GM12878 (cell line): ENCODE data around the gene HMX2. TPM values are rescaled to one million over a fixed set of nuclear protein-coding genes. Genes with fewer than 3 reads are reported as not detected.

ENCODE experiments used
- ATAC-seq: fragments of 200-7000 bp; cut with Tn5 transposase; 3 replicates; pipeline ENCODE4 v1.9.1; 2020; ENCODE audit warnings: mild to moderate bottlenecking, moderate library complexity
- BruUV-seq: library from RNA; stranded (reverse); fragments of 400-500 nt; replicated peaks from 2 replicates; lab custom pipeline; 2021; lab: Mats Ljungman, UMichigan
- CTCF ChIA-PET: fragments of 300-600 bp; sonication (Branson Sonifier 250); formaldehyde crosslinking; extraction: SDS; loops from one replicate; lab custom pipeline; 2021; ENCODE audit warnings: inconsistent platforms; lab: Yijun Ruan, JAX
- POLR2A ChIA-PET: fragments of 350-600 bp; formaldehyde crosslinking; extraction: SDS; loops from one replicate; lab custom pipeline; 2021; ENCODE audit warnings: inconsistent platforms; lab: Charles Lee
- RAD21 ChIA-PET: fragments of 300-600 bp; sonication (Branson Sonifier 250); formaldehyde crosslinking; loops from one replicate; lab custom pipeline; 2023; ENCODE audit warnings: antibody characterized with exemption; ENCODE audit not compliant: unreplicated experiment; lab: Charles Lee
- SMC1A ChIA-PET: fragments of 300-600 bp; sonication (Branson Sonifier 250); formaldehyde crosslinking; loops from one replicate; lab custom pipeline; 2023; ENCODE audit not compliant: unreplicated experiment, uncharacterized antibody; lab: Charles Lee
- DNase-seq: peaks from one replicate; pipeline ENCODE4 v3.0.0-alpha.2; 2011; ENCODE audit warnings: low read depth, low spot score
- FAIRE-seq: peaks from 3 replicates; lab custom pipeline; 2011; peaks lifted over from hg19 to GRCh38; lab: Jason Lieb, UNC
- H2AFZ ChIP-seq: 2 replicates; pipeline ENCODE4 v1.6.0; 2011; ENCODE audit warnings: low read depth, low read length, control low read depth; ENCODE audit not compliant: control insufficient read depth
- H3K27ac ChIP-seq: 2 replicates; pipeline ENCODE4 v1.5.1; 2011; ENCODE audit warnings: control low read depth; ENCODE audit not compliant: control insufficient read depth, insufficient read depth
- H3K27me3 ChIP-seq, 2 experiments: replicated peaks in 1 of 2; 2 replicates each; pipeline versions ENCODE4 v1.6.0 to v1.6.1; 2011; ENCODE audit warnings: low read length in 1 of 2; ENCODE audit not compliant: control insufficient read depth in 2 of 2, insufficient read depth in 2 of 2
- H3K36me3 ChIP-seq, 2 experiments: 2 replicates each; pipeline ENCODE4 v1.5.1; 2011; ENCODE audit warnings: low read length in 1 of 2; ENCODE audit not compliant: control insufficient read depth in 2 of 2, insufficient read depth in 2 of 2
- H3K4me1 ChIP-seq: 2 replicates; pipeline ENCODE4 v1.6.1; 2011; ENCODE audit warnings: mild to moderate bottlenecking, low read length, moderate library complexity, mixed read lengths; ENCODE audit not compliant: control insufficient read depth, insufficient read depth
- H3K4me2 ChIP-seq: 2 replicates; pipeline ENCODE4 v1.6.0; 2011; ENCODE audit warnings: control low read depth; ENCODE audit not compliant: control insufficient read depth, insufficient read depth
- H3K4me3 ChIP-seq: fragments of 200-600 bp; sonication (generic); 2 replicates; pipeline ENCODE4 v1.5.1; 2016
- H3K79me2 ChIP-seq: 2 replicates; pipeline ENCODE4 v1.6.0; 2011; ENCODE audit warnings: low read length; ENCODE audit not compliant: control insufficient read depth, insufficient read depth
- H3K9ac ChIP-seq: 2 replicates; pipeline ENCODE4 v1.8.0; 2011; ENCODE audit warnings: low read length, control low read depth, mixed read lengths; ENCODE audit not compliant: control insufficient read depth, insufficient read depth
- H3K9me3 ChIP-seq: replicated peaks from 3 replicates; pipeline ENCODE4 v1.5.1; 2011; ENCODE audit warnings: mild to moderate bottlenecking, low read length; ENCODE audit not compliant: control insufficient read depth, insufficient read depth
- H4K20me1 ChIP-seq: 2 replicates; pipeline ENCODE4 v1.6.0; 2011; ENCODE audit not compliant: control insufficient read depth, insufficient read depth
- KLF5 ChIP-seq: fragments of 450-650 bp; IDR thresholded peaks from 2 replicates; pipeline ENCODE4 v1.6.1; 2014; ENCODE audit warnings: mild to moderate bottlenecking; ENCODE audit not compliant: partially characterized antibody
- PAX8 ChIP-seq: fragments of 450-650 bp; IDR thresholded peaks from 2 replicates; pipeline ENCODE4 v1.6.1; 2017; ENCODE audit warnings: mild to moderate bottlenecking, moderate library complexity
- SIX5 ChIP-seq: IDR thresholded peaks from 2 replicates; pipeline ENCODE4 v1.6.1; 2011; ENCODE audit warnings: mild to moderate bottlenecking, low read depth, low read length, moderate library complexity; ENCODE audit not compliant: severe bottlenecking
- SUPT20H ChIP-seq: IDR thresholded peaks from 2 replicates; pipeline ENCODE4 v1.6.1; 2011; ENCODE audit warnings: low read depth, mild to moderate bottlenecking, low read length, moderate library complexity, borderline replicate concordance; ENCODE audit not compliant: control insufficient read depth
- SUZ12 ChIP-seq: fragments of 200-600 bp; sonication (generic); IDR thresholded peaks from one replicate; pipeline ENCODE4 v1.6.1; 2018; ENCODE audit warnings: antibody characterized with exemption, mild to moderate bottlenecking; ENCODE audit not compliant: unreplicated experiment
- TCF3 ChIP-seq: IDR thresholded peaks from 2 replicates; pipeline ENCODE4 v1.6.1; 2012; ENCODE audit warnings: low read depth, mild to moderate bottlenecking, low read length, borderline replicate concordance; ENCODE audit not compliant: insufficient read depth
- TCF7 ChIP-seq: IDR thresholded peaks from 2 replicates; pipeline ENCODE4 v1.6.1; 2014; ENCODE audit warnings: antibody characterized with exemption, borderline replicate concordance
- WRNIP1 ChIP-seq: IDR thresholded peaks from 2 replicates; pipeline ENCODE4 v1.6.1; 2011; ENCODE audit warnings: low read depth, low read length, improper control_type of control experiment, borderline replicate concordance
- WGBS: methylation state at CpG from one replicate; pipeline ENCODE4 v1.1.6; 2016; ENCODE audit warnings: low lambda C conversion rate; ENCODE audit not compliant: insufficient replicate concordance, insufficient coverage; ENCODE audit errors: missing lambda C conversion rate; 5-methylcytosine and 5-hydroxymethylcytosine counted together
- in situ Hi-C: fragments of 300-500 bp; cut with MboI; formaldehyde crosslinking; loops from 9 replicates; pipeline ENCODE4 v1.14.3; 2018; ENCODE audit warnings: mixed read lengths
- intact Hi-C: fragments of 100-400 bp; cut with micrococcal nuclease; formaldehyde crosslinking; loops from one replicate; pipeline ENCODE4 v1.14.2; 2022; ENCODE audit not compliant: unreplicated experiment
- polyA plus RNA-seq, 11 experiments: library from polyadenylated mRNA; depleted of rRNA in 4 of 11; unstranded in 6 of 11; stranded (reverse) in 5 of 11; fragments of >200 nt; fragmentation: Nextera tagmentation in 4 of 11; fragmentation: Illumina TruSeq in 1 of 11; extraction: Ambion mirVana in 4 of 11; extraction: Trizol in 1 of 11; gene quantifications; 1 replicate in 1 of 11; 2 replicates in 10 of 11; pipeline versions ENCODE4 v1.2.1 to v1.2.3, GENCODE V29; 2011 to 2016; ENCODE audit warnings: inconsistent platforms in 2 of 11, missing spikeins in 2 of 11, low read depth in 1 of 11
- total RNA-seq, 4 experiments: library from RNA; depleted of rRNA in 3 of 4; stranded (reverse); fragments of >200 nt in 3 of 4; fragmentation: Illumina TruSeq in 1 of 4; extraction: Trizol in 1 of 4; gene quantifications; 2 replicates each; pipeline versions ENCODE4 v1.2.1 to v1.2.3, GENCODE V29; 2013 to 2021
- TF ChIP-seq, protein P1 (sequence below): fragments of 450-650 bp; IDR thresholded peaks from 2 replicates; pipeline ENCODE4 v1.6.1; 2017; ENCODE audit warnings: mild to moderate bottlenecking, moderate library complexity
- TF ChIP-seq, protein P2 (sequence below): IDR thresholded peaks from 2 replicates; pipeline ENCODE4 v1.6.1; 2011; ENCODE audit warnings: borderline replicate concordance, low read depth, mild to moderate bottlenecking, moderate library complexity, low read length; ENCODE audit not compliant: insufficient read depth, poor library complexity, severe bottlenecking
- TF ChIP-seq, protein P3 (sequence below): IDR thresholded peaks from 2 replicates; pipeline ENCODE4 v1.6.1; 2011; ENCODE audit warnings: low read depth, low read length, improper control_type of control experiment, borderline replicate concordance
- TF ChIP-seq, protein P4 (sequence below): fragments of 450-650 bp; formaldehyde crosslinking; IDR thresholded peaks from 2 replicates; pipeline ENCODE4 v1.4.0; 2020; ENCODE audit warnings: mild to moderate bottlenecking, moderate library complexity

HMX2 gene
- total and polyA plus RNA-seq, 10 of the 15 experiments (the other 5 are each of a cell fraction or from before 2014, with no cell fraction given), result 1.4 to 31.3 (median 16.8) TPM; not detected in 1

DNA sequence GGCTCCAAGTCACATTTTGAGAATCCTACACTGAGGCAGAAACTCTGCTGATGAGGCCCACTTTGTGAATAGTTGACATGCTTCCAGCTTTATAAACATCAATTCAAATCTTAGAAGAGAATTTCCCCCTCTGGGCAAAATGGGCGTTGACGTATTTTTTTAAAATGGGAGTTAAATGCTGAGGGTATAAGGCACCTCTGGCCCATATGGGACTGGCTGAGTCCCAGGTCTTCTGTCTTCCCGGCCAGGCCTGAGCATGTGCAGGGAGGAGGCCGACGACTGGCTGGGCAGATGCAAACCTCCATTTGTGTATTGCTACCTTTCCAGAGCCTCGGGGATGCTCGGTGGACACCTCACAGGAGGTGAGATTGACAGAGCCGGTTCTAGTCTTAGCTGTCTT, 44.0 kb downstream of the HMX2 start:
- H3K27me3 ChIP-seq, result no peaks in the 10 kb centered on the region
- H3K79me2 ChIP-seq, result no peaks in the 10 kb centered on the region
- no peak overlapping the region for H2AFZ ChIP-seq
- H3K27ac ChIP-seq, result no peak overlapping the region
- DNase-seq (no peak), FAIRE-seq (no peak), ATAC-seq (no peak)
- SMC1A ChIA-PET, result no interaction called here
- H3K4me1 ChIP-seq, result no peaks in the 10 kb centered on the region
- CTCF ChIA-PET, result no interaction called here
- 98% methylated on average over 8 of the region's 8 CpGs for WGBS
- no peak overlapping the region for H3K4me2 ChIP-seq
- BruUV-seq, result no TSS peak
- peaks cover under 1 to 3% of the 10 kb centered on the region in 2 experiments; a peak in 2 of 4 replicates for H3K36me3 ChIP-seq
- no peak overlapping the region for H3K9ac ChIP-seq
- RAD21 ChIA-PET, result no interaction called here
- in situ Hi-C loops (no loop called here), intact Hi-C loops (no loop called here)
- H3K4me3 ChIP-seq, result no peak overlapping the region
- H4K20me1 ChIP-seq, result no peaks in the 10 kb centered on the region
- H3K9me3 ChIP-seq, result no peaks in the 10 kb centered on the region
- POLR2A ChIA-PET, result no interaction called here
- TF ChIP-seq SUZ12, result no peak
- no peak for TF ChIP-seq SUPT20H
- no peak for TF ChIP-seq SIX5
- no peak for TF ChIP-seq KLF5
- no peak for TF ChIP-seq PAX8
- TF ChIP-seq, protein P1, sequence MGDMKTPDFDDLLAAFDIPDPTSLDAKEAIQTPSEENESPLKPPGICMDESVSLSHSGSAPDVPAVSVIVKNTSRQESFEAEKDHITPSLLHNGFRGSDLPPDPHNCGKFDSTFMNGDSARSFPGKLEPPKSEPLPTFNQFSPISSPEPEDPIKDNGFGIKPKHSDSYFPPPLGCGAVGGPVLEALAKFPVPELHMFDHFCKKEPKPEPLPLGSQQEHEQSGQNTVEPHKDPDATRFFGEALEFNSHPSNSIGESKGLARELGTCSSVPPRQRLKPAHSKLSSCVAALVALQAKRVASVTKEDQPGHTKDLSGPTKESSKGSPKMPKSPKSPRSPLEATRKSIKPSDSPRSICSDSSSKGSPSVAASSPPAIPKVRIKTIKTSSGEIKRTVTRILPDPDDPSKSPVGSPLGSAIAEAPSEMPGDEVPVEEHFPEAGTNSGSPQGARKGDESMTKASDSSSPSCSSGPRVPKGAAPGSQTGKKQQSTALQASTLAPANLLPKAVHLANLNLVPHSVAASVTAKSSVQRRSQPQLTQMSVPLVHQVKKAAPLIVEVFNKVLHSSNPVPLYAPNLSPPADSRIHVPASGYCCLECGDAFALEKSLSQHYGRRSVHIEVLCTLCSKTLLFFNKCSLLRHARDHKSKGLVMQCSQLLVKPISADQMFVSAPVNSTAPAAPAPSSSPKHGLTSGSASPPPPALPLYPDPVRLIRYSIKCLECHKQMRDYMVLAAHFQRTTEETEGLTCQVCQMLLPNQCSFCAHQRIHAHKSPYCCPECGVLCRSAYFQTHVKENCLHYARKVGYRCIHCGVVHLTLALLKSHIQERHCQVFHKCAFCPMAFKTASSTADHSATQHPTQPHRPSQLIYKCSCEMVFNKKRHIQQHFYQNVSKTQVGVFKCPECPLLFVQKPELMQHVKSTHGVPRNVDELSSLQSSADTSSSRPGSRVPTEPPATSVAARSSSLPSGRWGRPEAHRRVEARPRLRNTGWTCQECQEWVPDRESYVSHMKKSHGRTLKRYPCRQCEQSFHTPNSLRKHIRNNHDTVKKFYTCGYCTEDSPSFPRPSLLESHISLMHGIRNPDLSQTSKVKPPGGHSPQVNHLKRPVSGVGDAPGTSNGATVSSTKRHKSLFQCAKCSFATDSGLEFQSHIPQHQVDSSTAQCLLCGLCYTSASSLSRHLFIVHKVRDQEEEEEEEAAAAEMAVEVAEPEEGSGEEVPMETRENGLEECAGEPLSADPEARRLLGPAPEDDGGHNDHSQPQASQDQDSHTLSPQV, result no peak
- TF ChIP-seq, protein P2, sequence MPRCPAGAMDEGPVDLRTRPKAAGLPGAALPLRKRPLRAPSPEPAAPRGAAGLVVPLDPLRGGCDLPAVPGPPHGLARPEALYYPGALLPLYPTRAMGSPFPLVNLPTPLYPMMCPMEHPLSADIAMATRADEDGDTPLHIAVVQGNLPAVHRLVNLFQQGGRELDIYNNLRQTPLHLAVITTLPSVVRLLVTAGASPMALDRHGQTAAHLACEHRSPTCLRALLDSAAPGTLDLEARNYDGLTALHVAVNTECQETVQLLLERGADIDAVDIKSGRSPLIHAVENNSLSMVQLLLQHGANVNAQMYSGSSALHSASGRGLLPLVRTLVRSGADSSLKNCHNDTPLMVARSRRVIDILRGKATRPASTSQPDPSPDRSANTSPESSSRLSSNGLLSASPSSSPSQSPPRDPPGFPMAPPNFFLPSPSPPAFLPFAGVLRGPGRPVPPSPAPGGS, result no peak
- no peak for TF ChIP-seq WRNIP1
- TF ChIP-seq TCF3, result no peak
- TF ChIP-seq, protein P3, sequence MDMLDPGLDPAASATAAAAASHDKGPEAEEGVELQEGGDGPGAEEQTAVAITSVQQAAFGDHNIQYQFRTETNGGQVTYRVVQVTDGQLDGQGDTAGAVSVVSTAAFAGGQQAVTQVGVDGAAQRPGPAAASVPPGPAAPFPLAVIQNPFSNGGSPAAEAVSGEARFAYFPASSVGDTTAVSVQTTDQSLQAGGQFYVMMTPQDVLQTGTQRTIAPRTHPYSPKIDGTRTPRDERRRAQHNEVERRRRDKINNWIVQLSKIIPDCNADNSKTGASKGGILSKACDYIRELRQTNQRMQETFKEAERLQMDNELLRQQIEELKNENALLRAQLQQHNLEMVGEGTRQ, result no peak
- TF ChIP-seq, protein P4, sequence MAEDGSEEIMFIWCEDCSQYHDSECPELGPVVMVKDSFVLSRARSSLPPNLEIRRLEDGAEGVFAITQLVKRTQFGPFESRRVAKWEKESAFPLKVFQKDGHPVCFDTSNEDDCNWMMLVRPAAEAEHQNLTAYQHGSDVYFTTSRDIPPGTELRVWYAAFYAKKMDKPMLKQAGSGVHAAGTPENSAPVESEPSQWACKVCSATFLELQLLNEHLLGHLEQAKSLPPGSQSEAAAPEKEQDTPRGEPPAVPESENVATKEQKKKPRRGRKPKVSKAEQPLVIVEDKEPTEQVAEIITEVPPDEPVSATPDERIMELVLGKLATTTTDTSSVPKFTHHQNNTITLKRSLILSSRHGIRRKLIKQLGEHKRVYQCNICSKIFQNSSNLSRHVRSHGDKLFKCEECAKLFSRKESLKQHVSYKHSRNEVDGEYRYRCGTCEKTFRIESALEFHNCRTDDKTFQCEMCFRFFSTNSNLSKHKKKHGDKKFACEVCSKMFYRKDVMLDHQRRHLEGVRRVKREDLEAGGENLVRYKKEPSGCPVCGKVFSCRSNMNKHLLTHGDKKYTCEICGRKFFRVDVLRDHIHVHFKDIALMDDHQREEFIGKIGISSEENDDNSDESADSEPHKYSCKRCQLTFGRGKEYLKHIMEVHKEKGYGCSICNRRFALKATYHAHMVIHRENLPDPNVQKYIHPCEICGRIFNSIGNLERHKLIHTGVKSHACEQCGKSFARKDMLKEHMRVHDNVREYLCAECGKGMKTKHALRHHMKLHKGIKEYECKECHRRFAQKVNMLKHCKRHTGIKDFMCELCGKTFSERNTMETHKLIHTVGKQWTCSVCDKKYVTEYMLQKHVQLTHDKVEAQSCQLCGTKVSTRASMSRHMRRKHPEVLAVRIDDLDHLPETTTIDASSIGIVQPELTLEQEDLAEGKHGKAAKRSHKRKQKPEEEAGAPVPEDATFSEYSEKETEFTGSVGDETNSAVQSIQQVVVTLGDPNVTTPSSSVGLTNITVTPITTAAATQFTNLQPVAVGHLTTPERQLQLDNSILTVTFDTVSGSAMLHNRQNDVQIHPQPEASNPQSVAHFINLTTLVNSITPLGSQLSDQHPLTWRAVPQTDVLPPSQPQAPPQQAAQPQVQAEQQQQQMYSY (CRISPR knock-in tag), result no peak
- TF ChIP-seq TCF7, result no peak
